NCI-H2171 treated with DMSO at 0.1 percent for 48 hours (cell line): ENCODE data around the gene GABARAPL2.

Experiments used
- DNase-seq: peaks from one replicate; lab custom pipeline; 2025; lab: John Stamatoyannopoulos, UW

The GABARAPL2 gene

DNA sequence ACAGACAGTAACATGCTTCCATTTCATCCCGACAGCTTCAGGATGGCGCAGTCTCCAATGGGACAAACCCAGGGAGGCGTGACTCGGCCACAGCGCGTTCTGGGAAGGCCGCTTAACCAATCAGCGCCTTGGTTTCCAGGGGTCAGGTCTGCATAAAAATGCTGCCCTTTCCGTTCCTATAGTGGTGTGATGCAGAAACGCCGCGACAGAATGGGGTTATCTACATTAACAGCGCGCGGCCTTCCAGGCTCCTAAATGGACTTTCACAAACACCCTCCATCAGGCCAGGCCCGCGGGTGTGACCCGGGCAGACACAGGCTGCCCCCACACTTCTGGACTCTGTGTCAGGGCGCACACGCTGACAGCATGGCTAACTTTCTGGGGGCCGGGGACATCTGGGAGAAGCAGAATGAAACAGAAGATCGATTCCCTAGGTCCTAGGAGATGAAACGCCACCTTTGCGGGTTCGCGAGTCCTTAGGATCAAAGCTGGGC lies 10.9 kb upstream of the GABARAPL2 start:
- DNase-seq, result peak; percentile 72

DNA sequence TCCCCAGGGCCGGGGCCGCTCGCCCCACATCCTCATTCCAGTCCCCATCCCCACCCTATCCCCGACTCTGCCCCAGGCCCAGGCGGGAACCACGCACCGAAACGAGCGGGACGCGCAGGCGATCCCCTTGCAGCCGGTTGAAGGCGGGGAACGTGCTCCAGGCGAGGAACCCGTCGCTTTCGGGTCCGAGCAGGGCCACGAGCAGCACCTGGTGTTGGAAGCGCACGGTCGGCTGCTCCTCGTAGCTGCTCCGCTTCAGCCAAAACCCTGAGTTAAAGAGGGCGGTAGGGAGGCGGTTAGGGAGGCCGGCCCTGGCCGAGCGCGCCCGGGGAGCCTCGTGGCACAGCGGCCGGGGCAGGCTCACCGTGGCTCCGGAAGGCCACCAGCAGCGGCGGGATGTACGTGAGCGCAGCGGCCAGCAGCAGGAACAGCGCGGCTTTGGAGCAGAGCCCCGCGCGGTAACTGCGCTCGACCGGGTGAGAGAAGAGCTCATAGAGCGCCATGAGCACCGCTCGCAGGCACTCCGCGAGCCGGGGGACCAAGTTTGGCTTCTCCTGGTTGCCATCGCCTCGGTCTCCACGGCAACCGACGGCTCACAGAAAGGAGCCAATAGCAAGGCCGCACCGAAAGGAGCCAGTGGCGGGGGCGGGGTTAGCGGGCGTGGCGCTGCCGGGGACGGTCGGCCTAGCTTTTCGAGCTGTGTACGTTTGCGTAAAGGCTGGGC lies 10.3 kb upstream of the GABARAPL2 start, which contains the start of gene TMEM231:
Gene TMEM231, minus strand, starts transcription at position 546 of the 724 bp plus-strand sequence. Its CDS starts 43 bp downstream, at position 503.
- peak; percentile 88 for DNase-seq

- no peak for DNase-seq
Observed at GRCh38 chr16:75556431-75556950, 9.7 kb upstream of the GABARAPL2 start.

DNA sequence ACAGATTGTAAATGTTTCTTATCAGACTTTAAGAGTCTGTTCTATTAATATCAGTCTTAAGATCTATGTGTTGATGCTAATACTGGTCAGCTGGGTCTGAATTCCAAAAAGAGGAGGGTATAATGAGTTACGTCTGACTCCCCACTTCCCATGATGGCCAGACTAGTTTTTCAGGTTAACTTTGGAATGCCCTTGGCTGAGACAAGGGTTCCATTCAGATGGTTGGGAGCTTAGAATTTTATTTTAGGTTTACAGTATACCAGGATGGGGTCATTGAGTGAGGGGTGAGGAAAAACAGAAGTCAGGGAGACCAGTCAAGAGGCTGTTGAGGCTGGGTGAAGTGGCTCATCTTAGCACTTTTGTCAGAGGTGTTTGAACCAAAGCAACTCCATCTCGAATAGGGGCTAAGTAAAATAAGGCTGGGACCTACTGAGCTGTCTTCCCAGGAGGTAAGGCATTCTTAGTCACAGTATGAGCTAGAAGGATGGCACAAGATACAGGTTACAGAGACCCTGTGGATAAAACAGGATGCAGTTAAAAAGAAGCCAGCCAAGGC lies 7.3 kb upstream of the GABARAPL2 start:
- DNase-seq, result no peak

DNA sequence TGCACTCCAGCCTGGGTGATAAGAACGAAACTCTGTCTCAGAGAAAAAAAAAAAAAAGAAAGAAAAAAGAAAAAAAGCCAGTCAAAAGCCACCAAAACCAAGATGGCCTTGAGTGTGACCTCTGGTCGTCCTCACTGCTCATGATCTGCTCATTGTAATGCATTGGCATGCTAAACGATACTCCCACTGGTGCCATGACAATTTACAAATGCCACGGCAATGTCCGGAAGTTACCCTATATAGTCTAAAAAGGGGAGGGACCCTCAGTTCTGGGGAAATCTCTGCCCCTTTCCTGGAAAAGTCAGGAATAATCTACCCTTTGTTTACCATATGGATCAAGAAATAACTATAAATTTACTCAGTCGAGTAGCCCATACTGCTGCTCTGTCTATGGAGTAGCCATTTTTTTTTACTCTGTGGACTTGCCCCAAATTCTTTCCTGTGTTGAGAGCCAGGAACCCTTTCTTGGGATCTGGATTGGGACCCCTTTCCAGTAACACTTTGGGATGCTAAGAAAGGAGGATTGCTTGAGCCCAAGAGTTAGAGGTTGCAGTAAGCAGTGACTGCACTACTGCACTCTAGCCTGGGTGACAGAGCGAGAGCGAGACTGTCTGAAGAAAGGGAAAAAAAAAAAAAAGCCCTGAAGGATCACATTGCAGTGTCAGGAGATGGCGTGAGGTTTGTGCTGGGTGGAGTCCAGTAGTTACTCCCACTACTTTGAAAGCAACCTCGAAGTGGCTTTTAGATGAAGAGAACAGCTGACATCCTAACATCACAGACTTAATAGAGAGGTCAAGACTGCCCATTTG lies 6.4 kb upstream of the GABARAPL2 start:
- peak; percentile 58 for DNase-seq

DNA sequence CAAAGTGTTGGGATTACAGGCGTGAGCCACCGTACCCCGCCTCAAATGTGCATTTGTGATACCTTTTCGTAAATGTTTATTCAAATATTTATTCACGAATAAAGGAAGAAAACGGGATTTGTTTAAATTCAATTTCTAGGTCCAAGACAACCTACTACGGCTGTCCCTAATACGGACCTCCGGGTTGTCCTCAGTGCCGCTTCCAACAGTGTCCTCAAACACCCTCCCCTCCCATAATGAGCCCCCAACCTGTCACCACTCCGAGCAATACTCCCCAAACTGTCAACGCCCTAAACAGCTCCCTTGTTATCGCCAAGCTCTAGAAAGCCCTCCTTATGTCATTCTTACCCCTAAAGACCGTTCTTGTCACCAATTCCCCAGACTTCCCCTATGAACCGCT lies 539 bp upstream of the GABARAPL2 start:
- no peak for DNase-seq

- DNase-seq, result no peak
Observed at GRCh38 chr16:75566758-75567255, 628 bp downstream of the GABARAPL2 start.

- DNase-seq, result no peak
Observed at GRCh38 chr16:75567911-75568310, 1.7 kb downstream of the GABARAPL2 start.

DNA sequence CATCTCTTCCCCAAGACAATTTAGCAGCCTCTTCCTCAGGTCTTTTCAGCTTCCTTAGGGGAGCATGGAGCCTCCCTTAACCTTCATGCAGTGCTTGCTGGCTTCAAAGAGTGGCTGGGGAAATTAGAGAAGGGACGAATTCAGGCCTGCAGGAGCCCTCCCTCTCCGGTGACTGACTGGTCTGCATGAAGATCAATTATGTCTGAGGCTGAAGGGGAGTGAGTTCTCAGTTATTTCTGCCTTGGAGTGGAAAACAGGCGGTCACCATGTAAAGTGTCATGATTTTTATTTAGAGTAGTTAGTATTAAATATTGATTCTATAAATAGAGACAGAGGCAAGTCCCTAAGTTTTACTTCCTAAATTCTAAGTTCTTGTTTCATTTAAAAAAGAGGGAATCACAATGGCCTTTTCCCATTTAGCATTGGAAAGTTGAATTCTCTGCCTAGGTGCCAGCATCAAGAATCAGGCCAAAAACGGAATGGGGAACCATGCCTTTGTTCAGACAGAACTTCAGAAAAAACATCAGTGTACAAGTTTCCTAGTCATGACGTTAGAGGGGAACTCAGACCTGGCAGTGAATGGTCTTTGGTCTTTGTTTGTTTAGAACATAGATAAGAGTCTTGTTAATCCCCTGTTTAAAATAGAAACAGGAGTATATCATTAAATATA lies 4.4 kb downstream of the GABARAPL2 start:
- DNase-seq, result no peak

DNA sequence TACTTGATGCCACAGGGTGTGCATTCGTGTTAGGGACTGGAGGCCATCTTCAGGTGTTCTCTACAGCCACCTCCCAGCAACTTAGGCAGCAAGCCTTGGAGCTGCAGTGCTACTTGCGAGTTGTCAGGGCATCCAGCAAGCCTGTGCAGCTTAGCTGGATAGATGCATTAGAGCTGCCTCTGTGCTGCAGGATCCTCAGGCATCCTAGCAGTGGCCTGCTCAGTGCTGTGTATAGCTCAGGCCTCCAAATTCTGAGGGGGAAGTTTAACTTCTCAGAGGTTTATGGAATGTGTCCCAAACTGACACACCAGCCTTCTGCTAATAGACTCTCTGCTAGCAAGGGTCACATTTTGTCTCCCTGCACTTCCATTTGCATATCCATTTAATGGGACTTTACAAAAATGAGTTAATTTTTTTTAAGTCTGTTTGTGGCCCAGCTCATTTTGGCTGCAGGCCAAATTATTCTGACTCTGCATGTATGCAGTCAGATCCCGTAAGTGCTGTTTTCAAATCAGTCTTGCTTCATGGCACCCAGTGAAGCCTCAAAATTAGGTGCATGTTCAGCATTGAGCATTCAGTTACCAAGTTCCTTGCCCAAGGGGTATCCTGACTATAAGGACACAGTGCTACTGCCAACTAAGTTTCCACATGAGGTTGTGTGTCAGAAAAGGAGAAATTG lies 6.8 kb downstream of the GABARAPL2 start:
- DNase-seq, result no peak

- DNase-seq, result no peak
Observed at GRCh38 chr16:75573955-75574354, 7.8 kb downstream of the GABARAPL2 start.

DNA sequence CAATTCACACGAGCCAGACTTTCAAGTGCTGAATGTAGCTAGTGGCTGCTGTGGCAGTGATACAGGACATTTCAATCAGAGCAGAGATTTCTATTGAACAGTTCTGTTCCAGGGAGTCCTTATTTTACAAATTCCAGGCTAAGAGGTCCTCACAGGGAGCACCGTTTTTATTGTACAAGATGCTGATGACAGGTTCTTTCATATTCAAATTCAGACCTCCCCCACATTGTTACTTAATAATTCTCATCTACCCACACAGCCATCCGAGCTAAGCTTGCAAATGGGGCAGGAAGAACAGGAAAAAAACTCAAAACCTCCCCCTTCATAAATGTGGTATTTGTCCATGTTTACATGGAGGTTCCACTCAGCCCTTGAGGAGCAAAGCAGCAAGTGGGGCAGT lies 9.8 kb downstream of the GABARAPL2 start:
- no peak for DNase-seq

GRCh38 chr16:75576384-75576811 lies 10.2 kb downstream of the GABARAPL2 start:
- no peak for DNase-seq

GRCh38 chr16:75578212-75578611 lies 12.0 kb downstream of the GABARAPL2 start:
- no peak for DNase-seq

- DNase-seq, result no peak
Observed at GRCh38 chr16:75578725-75579124, 12.5 kb downstream of the GABARAPL2 start.

GRCh38 chr16:75579281-75579834 lies 13.2 kb downstream of the GABARAPL2 start:
- no peak for DNase-seq

GRCh38 chr16:75584108-75584507 lies 17.9 kb downstream of the GABARAPL2 start:
- no peak for DNase-seq

DNA sequence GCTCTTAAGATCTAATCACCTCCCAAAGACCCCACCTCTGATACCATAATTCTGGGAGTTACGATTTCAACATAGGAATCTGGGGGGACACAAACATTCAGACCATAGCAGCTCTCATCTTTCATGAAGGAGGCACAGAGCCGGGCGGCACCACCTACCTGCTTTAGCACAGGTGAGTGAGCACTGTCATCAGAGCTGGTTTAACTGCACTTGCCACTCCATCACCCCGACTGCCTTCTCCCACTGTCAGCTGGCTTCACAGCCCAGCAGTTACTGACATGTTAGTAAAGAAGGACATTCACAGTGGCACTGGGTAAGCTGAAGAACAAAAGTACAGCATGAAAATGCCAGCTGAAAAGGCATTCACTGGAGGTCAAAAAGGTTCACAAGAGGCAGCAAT lies 22.5 kb downstream of the GABARAPL2 start:
- no peak for DNase-seq

DNA sequence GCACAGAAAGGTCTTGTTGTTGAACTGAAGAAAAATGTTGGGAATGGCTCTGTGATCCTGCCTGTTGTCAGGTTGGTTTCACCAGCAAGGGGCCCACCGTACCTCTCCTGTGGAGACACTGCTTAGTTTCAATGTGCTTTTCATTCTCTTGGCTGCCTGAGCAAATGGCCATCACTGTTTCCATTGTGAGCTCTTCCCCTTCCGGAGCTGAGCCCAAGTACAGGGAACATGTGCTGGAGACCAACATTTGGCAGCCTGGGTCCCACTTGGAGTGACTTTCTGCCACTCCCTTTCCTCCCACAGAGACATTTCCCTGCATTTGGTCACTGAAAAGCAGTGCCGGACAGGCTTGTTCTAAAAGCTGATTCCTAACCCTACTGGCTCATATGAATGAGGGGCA lies 23.1 kb downstream of the GABARAPL2 start:
- DNase-seq, result no peak

DNA sequence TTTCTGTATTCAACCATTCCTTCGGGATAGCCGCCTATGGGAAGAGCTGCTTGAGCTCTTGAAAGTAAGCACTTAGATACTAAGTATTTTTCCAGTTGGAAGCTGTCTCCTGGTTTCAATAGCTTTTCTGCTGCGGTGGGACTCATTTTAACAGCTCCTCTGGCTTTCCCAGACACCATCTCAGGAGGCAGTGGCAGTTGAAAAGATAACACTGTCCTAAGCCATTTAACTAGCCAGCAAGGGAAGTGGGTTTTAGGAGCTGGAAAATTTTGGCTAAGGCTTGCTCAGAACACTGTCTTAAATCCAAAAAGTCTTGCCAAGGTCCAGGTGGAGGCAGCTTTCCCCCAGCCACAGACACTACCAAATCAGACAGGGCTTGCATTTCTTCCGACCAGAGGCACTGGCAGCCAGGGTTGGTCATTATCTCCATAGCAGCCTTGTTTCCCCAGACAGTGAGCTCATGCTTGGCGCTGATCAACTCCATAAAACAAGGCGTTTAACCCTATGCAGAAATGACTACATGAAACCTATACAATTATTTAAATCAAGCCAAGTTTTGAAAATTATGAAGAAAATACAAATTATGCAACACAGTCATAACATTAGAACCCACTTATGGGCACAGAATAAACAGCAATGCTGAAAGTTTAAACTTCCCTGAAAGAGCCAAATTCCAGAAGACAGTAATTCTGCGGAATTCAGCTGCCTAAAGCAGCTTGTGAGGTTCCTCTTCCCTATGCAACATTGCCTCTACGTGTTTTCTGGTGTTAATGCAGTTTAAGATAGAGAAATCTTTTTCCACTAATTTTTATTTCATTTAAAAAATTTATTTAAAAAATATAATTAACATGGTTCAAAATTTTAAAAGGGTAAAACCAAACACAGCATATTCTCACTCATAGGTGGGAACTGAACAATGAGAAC lies 25.0 kb downstream of the GABARAPL2 start:
- DNase-seq, result no peak
